ENCODE measurements around the gene PLPP7. TPM values are rescaled to one million over a fixed set of nuclear protein-coding genes. Genes with fewer than 3 reads are reported as not detected.
"Not testable (repeated sequence)": the region's sequence is repeated elsewhere in the genome, so short reads cannot be mapped to it uniquely, and the experiment has no call there.

The PLPP7 gene
- total RNA-seq, 1 donor from 2014 or later, result 1.5 TPM

- H3K36me3 Mint-ChIP-seq (ENCODE audit: low read depth), result no peaks in the 10 kb centered on the region
These were observed 45.3 kb downstream of the PLPP7 start for GRCh38 chr9:131334629-131335367.

GRCh38 chr9:131335368-131335755 lies 45.8 kb downstream of the PLPP7 start:
- TF ChIP-seq CTCF (IDR thresholded peaks at IDR 0.05), result no peak
- peaks cover 2% of the 10 kb centered on the region for H3K27me3 Mint-ChIP-seq (ENCODE audit: low read depth)
- no peaks in the 10 kb centered on the region for H3K36me3 Mint-ChIP-seq (ENCODE audit: low read depth)
- no peak overlapping the region for H3K27ac Mint-ChIP-seq (ENCODE audit: unreplicated experiment)
- no peaks in the 10 kb centered on the region for H3K9me3 Mint-ChIP-seq (ENCODE audit: low read depth)
- DNase-seq (ENCODE audit: low spot score), result peak; percentile 37
- H3K4me3 Mint-ChIP-seq (ENCODE audit: unreplicated experiment), result no peak overlapping the region
- H3K4me1 Mint-ChIP-seq (ENCODE audit: low read depth), result peaks cover 15% of the 10 kb centered on the region

More at GRCh38 chr9:131334629-131335367, 45.3 kb downstream of the PLPP7 start:
- no peak for TF ChIP-seq CTCF (IDR thresholded peaks at IDR 0.05)
- H3K27me3 Mint-ChIP-seq (ENCODE audit: low read depth), result no peaks in the 10 kb centered on the region
- peaks cover 15% of the 10 kb centered on the region for H3K4me1 Mint-ChIP-seq (ENCODE audit: low read depth)
- DNase-seq (ENCODE audit: low spot score), result peak; percentile 53
- no peaks in the 10 kb centered on the region for H3K9me3 Mint-ChIP-seq (ENCODE audit: low read depth)
- H3K27ac Mint-ChIP-seq (ENCODE audit: unreplicated experiment), result peak overlapping the region; percentile 86
- H3K4me3 Mint-ChIP-seq (ENCODE audit: unreplicated experiment), result no peak overlapping the region

GRCh38 chr9:131337131-131337848 lies 47.8 kb downstream of the PLPP7 start:
- Mint-ChIP-seq H3K27me3 (ENCODE audit: low read depth) (peaks cover 16% of the 10 kb centered on the region), H3K4me3 (ENCODE audit: unreplicated experiment) (no peak overlapping the region), H3K9me3 (ENCODE audit: low read depth) (no peaks in the 10 kb centered on the region), H3K36me3 (ENCODE audit: low read depth) (no peaks in the 10 kb centered on the region), H3K27ac (ENCODE audit: unreplicated experiment) (no peak overlapping the region), H3K4me1 (ENCODE audit: low read depth) (peaks cover 15% of the 10 kb centered on the region)
- no peak for TF ChIP-seq CTCF (IDR thresholded peaks at IDR 0.05)
- DNase-seq (ENCODE audit: low spot score), result peak; percentile 54

DNA sequence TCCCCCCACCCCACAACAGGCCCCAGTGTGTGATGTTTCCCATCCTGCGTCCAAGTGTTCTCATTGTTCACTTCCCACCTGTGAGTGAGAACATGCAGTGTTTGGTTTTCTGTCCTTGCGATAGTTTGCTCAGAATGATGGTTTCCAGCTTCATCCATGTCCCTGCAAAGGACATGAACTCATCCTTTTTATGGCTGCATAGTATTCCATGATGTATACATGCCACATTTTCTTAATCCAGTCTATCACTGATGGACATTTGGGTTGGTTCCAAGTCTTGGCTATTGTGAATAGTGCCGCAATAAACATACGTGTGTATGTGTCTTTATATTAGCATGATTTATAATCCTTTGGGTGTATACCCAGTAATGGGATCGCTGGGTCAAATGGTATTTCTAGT lies 49.7 kb downstream of the PLPP7 start:
- H3K4me1 Mint-ChIP-seq (ENCODE audit: low read depth), result peaks cover 15% of the 10 kb centered on the region
- H3K27ac Mint-ChIP-seq (ENCODE audit: unreplicated experiment); H3K4me3 Mint-ChIP-seq (ENCODE audit: unreplicated experiment); H3K9me3 Mint-ChIP-seq (ENCODE audit: low read depth); DNase-seq (ENCODE audit: low spot score); H3K36me3 Mint-ChIP-seq (ENCODE audit: low read depth): not testable (repeated sequence)
- H3K27me3 Mint-ChIP-seq (ENCODE audit: low read depth), result peaks cover 34% of the 10 kb centered on the region

- not testable (repeated sequence) for H3K27ac Mint-ChIP-seq (ENCODE audit: unreplicated experiment); H3K9me3 Mint-ChIP-seq (ENCODE audit: low read depth); H3K36me3 Mint-ChIP-seq (ENCODE audit: low read depth); H3K4me3 Mint-ChIP-seq (ENCODE audit: unreplicated experiment); H3K4me1 Mint-ChIP-seq (ENCODE audit: low read depth)
- DNase-seq (ENCODE audit: low spot score), result peak; percentile 29
- H3K27me3 Mint-ChIP-seq (ENCODE audit: low read depth), result peaks cover 34% of the 10 kb centered on the region
These were observed 55.5 kb downstream of the PLPP7 start for GRCh38 chr9:131344931-131345535.

DNA sequence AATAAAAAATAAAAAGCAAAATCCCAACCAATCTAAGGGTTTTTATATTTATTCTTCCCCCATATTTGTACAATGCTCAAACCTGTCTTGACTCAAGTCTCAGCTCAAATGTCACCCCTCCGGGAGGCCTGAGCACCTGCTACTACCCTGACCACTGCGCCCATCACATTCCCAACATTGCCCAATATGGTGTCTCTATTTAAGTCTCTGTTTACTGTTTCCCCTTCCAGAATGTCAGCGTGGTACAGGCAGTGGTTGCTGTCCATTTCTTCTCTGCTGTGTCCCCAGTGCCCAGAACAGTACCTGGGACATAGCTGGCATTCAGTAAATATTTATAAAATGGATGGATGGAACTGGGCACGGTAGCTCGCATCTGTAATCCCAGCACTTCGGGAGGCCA lies 57.0 kb downstream of the PLPP7 start:
- Mint-ChIP-seq H3K9me3 (ENCODE audit: low read depth) (no peaks in the 10 kb centered on the region), H3K36me3 (ENCODE audit: low read depth) (no peaks in the 10 kb centered on the region), H3K4me3 (ENCODE audit: unreplicated experiment) (no peak overlapping the region), H3K27ac (ENCODE audit: unreplicated experiment) (no peak overlapping the region), H3K4me1 (ENCODE audit: low read depth) (peaks cover 8% of the 10 kb centered on the region), H3K27me3 (ENCODE audit: low read depth) (peaks cover 21% of the 10 kb centered on the region)
- DNase-seq (ENCODE audit: low spot score), result peak; percentile 5
- no peak for TF ChIP-seq CTCF (IDR thresholded peaks at IDR 0.05)

Data from chondrocyte (in vitro differentiated cells).